ENCODE results near the gene MON2.
"Not testable (repeated sequence)": the region's sequence is repeated elsewhere in the genome, so short reads cannot be mapped to it uniquely, and the experiment has no call there.

Gene MON2

GRCh38 chr12:62466594-62467491 is at the start of gene MON2:
TSS of gene MON2 (plus strand) at chr12:62466826. CDS start at chr12:62467208, 382 bp downstream.
- DNase-seq: peak; percentile 51

- DNase-seq: no peak
Observed at GRCh38 chr12:62426089-62426488, 40.5 kb upstream of the MON2 start.

- DNase-seq: no peak
Observed at GRCh38 chr12:62429457-62429856, 37.2 kb upstream of the MON2 start.

GRCh38 chr12:62434494-62435302 is 31.9 kb upstream of the MON2 start:
- no peak for DNase-seq

GRCh38 chr12:62435303-62436163 is 31.1 kb upstream of the MON2 start:
- peak; percentile 7 for DNase-seq

GRCh38 chr12:62436164-62436503 is 30.5 kb upstream of the MON2 start:
- no peak for DNase-seq

- no peak for DNase-seq
Observed at GRCh38 chr12:62438098-62438692, 28.4 kb upstream of the MON2 start.

GRCh38 chr12:62446754-62447452 is 19.7 kb upstream of the MON2 start:
- no peak for DNase-seq

- no peak for DNase-seq
Observed at GRCh38 chr12:62448436-62448835, 18.2 kb upstream of the MON2 start.

GRCh38 chr12:62455429-62455828 is 11.2 kb upstream of the MON2 start:
- not testable (repeated sequence) for DNase-seq

- no peak for DNase-seq
Observed at GRCh38 chr12:62458626-62459025, 8.0 kb upstream of the MON2 start.

GRCh38 chr12:62459976-62460375 is 6.7 kb upstream of the MON2 start:
- no peak for DNase-seq

- not testable (repeated sequence) for DNase-seq
Observed at GRCh38 chr12:62461171-62461837, 5.3 kb upstream of the MON2 start.

GRCh38 chr12:62463252-62463651 is 3.4 kb upstream of the MON2 start:
- DNase-seq: not testable (repeated sequence)

- no peak for DNase-seq
Observed at GRCh38 chr12:62466018-62466593, 520 bp upstream of the MON2 start.

- no peak for DNase-seq
Observed at GRCh38 chr12:62468397-62468796, 1.8 kb downstream of the MON2 start.

GRCh38 chr12:62468935-62469334 is 2.3 kb downstream of the MON2 start:
- no peak for DNase-seq

- no peak for DNase-seq
Observed at GRCh38 chr12:62469704-62470103, 3.1 kb downstream of the MON2 start.

- no peak for DNase-seq
Observed at GRCh38 chr12:62471734-62472133, 5.1 kb downstream of the MON2 start.

- no peak for DNase-seq
Observed at GRCh38 chr12:62472472-62472871, 5.8 kb downstream of the MON2 start.

All from NCI-H1092 (cell line).